GM18909 (cell line): ENCODE data around the gene B3GNT2.
"Not testable (repeated sequence)": the region's sequence is repeated elsewhere in the genome, so short reads cannot be mapped to it uniquely, and the experiment has no call there.

ENCODE experiments used
- ATAC-seq: cut with Tn5 transposase; IDR thresholded peaks from one replicate; pipeline ENCODE4 v1.9.1; 2021; ENCODE audit warnings: mild to moderate bottlenecking; ENCODE audit not compliant: unreplicated experiment, poor library complexity

B3GNT2 gene

GRCh38 chr2:62229082-62229605, 33.2 kb downstream of the B3GNT2 start:
- ATAC-seq = no peak

- no peak for ATAC-seq
These were observed 35.6 kb downstream of the B3GNT2 start for GRCh38 chr2:62231541-62231940.

GRCh38 chr2:62234755-62235655, 39.1 kb downstream of the B3GNT2 start:
- no peak for ATAC-seq

GRCh38 chr2:62236499-62236898, 40.6 kb downstream of the B3GNT2 start:
- ATAC-seq = no peak

- no peak for ATAC-seq
These were observed 42.3 kb downstream of the B3GNT2 start for GRCh38 chr2:62238236-62238635.

GRCh38 chr2:62240546-62240945, 44.6 kb downstream of the B3GNT2 start:
- no peak for ATAC-seq

GRCh38 chr2:62243983-62244382, 48.1 kb downstream of the B3GNT2 start:
- no peak for ATAC-seq

GRCh38 chr2:62248226-62248625, 52.3 kb downstream of the B3GNT2 start:
- ATAC-seq = no peak

GRCh38 chr2:62250239-62250638, 54.3 kb downstream of the B3GNT2 start:
- no peak for ATAC-seq

- ATAC-seq = no peak
These were observed 58.7 kb downstream of the B3GNT2 start for GRCh38 chr2:62254424-62255266.

- no peak for ATAC-seq
These were observed 61.6 kb downstream of the B3GNT2 start for GRCh38 chr2:62257466-62257865.

GRCh38 chr2:62263076-62263715, 67.3 kb downstream of the B3GNT2 start:
- no peak for ATAC-seq

GRCh38 chr2:62264186-62264585, 68.3 kb downstream of the B3GNT2 start:
- no peak for ATAC-seq

- no peak for ATAC-seq
These were observed 69.2 kb downstream of the B3GNT2 start for GRCh38 chr2:62265106-62265505.

GRCh38 chr2:62266433-62267038, 70.6 kb downstream of the B3GNT2 start:
- ATAC-seq = no peak

GRCh38 chr2:62267696-62268095, 71.8 kb downstream of the B3GNT2 start:
- ATAC-seq = no peak

- not testable (repeated sequence) for ATAC-seq
These were observed 72.8 kb downstream of the B3GNT2 start for GRCh38 chr2:62268681-62269188.

- ATAC-seq = no peak
These were observed 74.8 kb downstream of the B3GNT2 start for GRCh38 chr2:62270728-62271127.
